NCI-H146 (cell line): ENCODE results near the gene DOK7.
"Not testable (repeated sequence)": the region's sequence is repeated elsewhere in the genome, so short reads cannot be mapped to it uniquely, and the experiment has no call there.

Experiments
- DNase-seq: peaks from one replicate; lab custom pipeline; 2025; lab: John Stamatoyannopoulos, UW

The DOK7 gene

GRCh38 chr4:3543415-3543814 is 80.3 kb downstream of the DOK7 start:
- not testable (repeated sequence) for DNase-seq
